Smooth muscle cell (in vitro differentiated cells): ENCODE results near the gene MRPL27. TPM values are rescaled to one million over a fixed set of nuclear protein-coding genes. Genes with fewer than 3 reads are reported as not detected.

Experiments
- DNase-seq: peaks from one replicate; lab custom pipeline; 2025; ENCODE audit not compliant: unreplicated experiment; lab: John Stamatoyannopoulos, UW
- H2AFZ ChIP-seq: fragments of 200-600 bp; sonication (generic); 2 replicates; pipeline ENCODE4 v1.6.0; 2016; ENCODE audit warnings: antibody characterized with exemption, low read depth, mild to moderate bottlenecking
- H3F3A ChIP-seq: fragments of 200-600 bp; sonication (generic); 2 replicates; pipeline ENCODE4 v1.6.0; 2017; ENCODE audit warnings: antibody characterized with exemption, low read depth
- H3K27ac ChIP-seq: fragments of 200-600 bp; sonication (generic); 2 replicates; pipeline ENCODE4 v1.5.1; 2016; ENCODE audit warnings: low read depth, mild to moderate bottlenecking
- H3K27me3 ChIP-seq: fragments of 200-600 bp; sonication (generic); 2 replicates; pipeline ENCODE4 v1.6.1; 2016; ENCODE audit warnings: low read depth, mild to moderate bottlenecking
- H3K36me3 ChIP-seq: fragments of 200-600 bp; sonication (generic); 2 replicates; pipeline ENCODE4 v1.5.1; 2016; ENCODE audit warnings: low read depth
- H3K4me1 ChIP-seq: fragments of 200-600 bp; sonication (generic); 2 replicates; pipeline ENCODE4 v1.5.1; 2016; ENCODE audit warnings: low read depth
- H3K4me2 ChIP-seq: fragments of 200-600 bp; sonication (generic); 2 replicates; pipeline ENCODE4 v1.6.0; 2016; ENCODE audit warnings: mild to moderate bottlenecking
- H3K4me3 ChIP-seq: fragments of 200-600 bp; sonication (generic); 2 replicates; pipeline ENCODE4 v1.5.1; 2016; ENCODE audit warnings: mild to moderate bottlenecking
- H3K79me2 ChIP-seq: fragments of 200-600 bp; sonication (generic); 2 replicates; pipeline ENCODE4 v1.6.0; 2016; ENCODE audit warnings: low read depth, mild to moderate bottlenecking
- H3K9ac ChIP-seq: fragments of 200-600 bp; sonication (generic); 2 replicates; pipeline ENCODE4 v1.6.0; 2016; ENCODE audit warnings: low read depth
- H3K9me3 ChIP-seq: fragments of 200-600 bp; sonication (generic); replicated peaks from 2 replicates; pipeline ENCODE4 v1.5.1; 2016; ENCODE audit warnings: low read depth
- H4K20me1 ChIP-seq: fragments of 200-600 bp; sonication (generic); 2 replicates; pipeline ENCODE4 v1.6.0; 2016; ENCODE audit warnings: low read depth
- WGBS: methylation state at CpG from one replicate; pipeline ENCODE4 v1.1.7; 2016; ENCODE audit warnings: low lambda C conversion rate; 5-methylcytosine and 5-hydroxymethylcytosine counted together
- polyA plus RNA-seq: library from polyadenylated mRNA; unstranded; fragments of >200 nt; fragmentation: Nextera tagmentation; extraction: Ambion mirVana; gene quantifications from 2 replicates; pipeline ENCODE4 v1.2.1, GENCODE V29; 2016
- total RNA-seq: library from RNA; depleted of rRNA; stranded (reverse); fragments of >200 nt; gene quantifications from 2 replicates; pipeline ENCODE4 v1.2.3, GENCODE V29; 2014
- TF ChIP-seq, protein P1 (sequence below): fragments of 200-600 bp; sonication (generic); IDR thresholded peaks from 2 replicates; pipeline ENCODE4 v1.5.1; 2017; ENCODE audit warnings: borderline replicate concordance, mild to moderate bottlenecking, antibody characterized with exemption; ENCODE audit not compliant: insufficient read depth, poor library complexity, severe bottlenecking

Gene MRPL27
- total and polyA plus RNA-seq, 2 experiments from 2014 or later, result 62.8 to 138 TPM

GRCh38 chr17:50355336-50355700 lies 17.7 kb downstream of the MRPL27 start:
- Histone ChIP-seq H3K4me1 (no peaks in the 10 kb centered on the region), H3K79me2 (peaks cover 4% of the 10 kb centered on the region), H3K9me3 (no peaks in the 10 kb centered on the region), H3K36me3 (no peaks in the 10 kb centered on the region), H2AFZ (no peak overlapping the region), H3K27ac (no peak overlapping the region), H4K20me1 (peaks cover 39% of the 10 kb centered on the region), H3K4me3 (no peak overlapping the region), H3F3A (no peaks in the 10 kb centered on the region), H3K9ac (no peak overlapping the region), H3K4me2 (no peak overlapping the region), H3K27me3 (no peaks in the 10 kb centered on the region)
- TF ChIP-seq, protein P1, sequence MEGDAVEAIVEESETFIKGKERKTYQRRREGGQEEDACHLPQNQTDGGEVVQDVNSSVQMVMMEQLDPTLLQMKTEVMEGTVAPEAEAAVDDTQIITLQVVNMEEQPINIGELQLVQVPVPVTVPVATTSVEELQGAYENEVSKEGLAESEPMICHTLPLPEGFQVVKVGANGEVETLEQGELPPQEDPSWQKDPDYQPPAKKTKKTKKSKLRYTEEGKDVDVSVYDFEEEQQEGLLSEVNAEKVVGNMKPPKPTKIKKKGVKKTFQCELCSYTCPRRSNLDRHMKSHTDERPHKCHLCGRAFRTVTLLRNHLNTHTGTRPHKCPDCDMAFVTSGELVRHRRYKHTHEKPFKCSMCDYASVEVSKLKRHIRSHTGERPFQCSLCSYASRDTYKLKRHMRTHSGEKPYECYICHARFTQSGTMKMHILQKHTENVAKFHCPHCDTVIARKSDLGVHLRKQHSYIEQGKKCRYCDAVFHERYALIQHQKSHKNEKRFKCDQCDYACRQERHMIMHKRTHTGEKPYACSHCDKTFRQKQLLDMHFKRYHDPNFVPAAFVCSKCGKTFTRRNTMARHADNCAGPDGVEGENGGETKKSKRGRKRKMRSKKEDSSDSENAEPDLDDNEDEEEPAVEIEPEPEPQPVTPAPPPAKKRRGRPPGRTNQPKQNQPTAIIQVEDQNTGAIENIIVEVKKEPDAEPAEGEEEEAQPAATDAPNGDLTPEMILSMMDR, result no peak
- 89% methylated on average over 4 of the region's 4 CpGs for WGBS
- no peak for DNase-seq

- no peak overlapping the region for H3K4me3 ChIP-seq
- H2AFZ ChIP-seq, result no peak overlapping the region
- H3K9me3 ChIP-seq, result no peaks in the 10 kb centered on the region
- WGBS, result over 99% methylated on average over 13 of the region's 13 CpGs
- no peak overlapping the region for H3K27ac ChIP-seq
- TF ChIP-seq, protein P1, result no peak
- no peaks in the 10 kb centered on the region for H3F3A ChIP-seq
- H3K36me3 ChIP-seq, result no peaks in the 10 kb centered on the region
- DNase-seq, result no peak
- no peaks in the 10 kb centered on the region for H3K4me1 ChIP-seq
- peaks cover 42% of the 10 kb centered on the region for H4K20me1 ChIP-seq
- peaks cover 5% of the 10 kb centered on the region for H3K79me2 ChIP-seq
- no peaks in the 10 kb centered on the region for H3K27me3 ChIP-seq
- no peak overlapping the region for H3K4me2 ChIP-seq
- H3K9ac ChIP-seq, result no peak overlapping the region
Measured at GRCh38 chr17:50354776-50355175, 18.2 kb downstream of the MRPL27 start.

DNA sequence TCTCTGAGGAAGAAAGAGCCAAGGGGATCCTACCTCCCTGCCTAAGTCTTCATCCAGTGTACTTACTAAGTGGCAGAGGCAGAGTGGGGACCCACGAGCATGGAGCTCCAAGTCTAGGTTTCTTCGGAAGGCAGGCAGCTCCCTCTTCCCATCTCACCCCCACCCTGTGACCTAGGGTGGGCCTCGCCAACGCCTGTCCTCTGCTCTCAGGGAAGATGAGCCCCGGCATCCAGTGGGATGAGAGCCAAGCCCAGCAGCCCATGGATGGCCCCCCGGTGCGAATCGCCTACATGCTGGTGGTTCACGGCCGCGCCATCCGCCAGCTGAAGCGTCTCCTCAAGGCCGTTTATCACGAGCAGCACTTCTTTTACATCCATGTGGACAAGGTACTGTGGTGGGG lies 18.8 kb downstream of the MRPL27 start:
- H3F3A ChIP-seq, result no peaks in the 10 kb centered on the region
- no peak overlapping the region for H3K4me2 ChIP-seq
- no peak overlapping the region for H3K27ac ChIP-seq
- H2AFZ ChIP-seq, result no peak overlapping the region
- no peaks in the 10 kb centered on the region for H3K27me3 ChIP-seq
- H3K4me3 ChIP-seq, result no peak overlapping the region
- no peak overlapping the region for H3K9ac ChIP-seq
- DNase-seq, result no peak
- peaks cover 10% of the 10 kb centered on the region for H3K79me2 ChIP-seq
- H4K20me1 ChIP-seq, result peaks cover 47% of the 10 kb centered on the region
- WGBS, result 97% methylated on average over 15 of the region's 15 CpGs
- TF ChIP-seq, protein P1, result no peak
- no peaks in the 10 kb centered on the region for H3K4me1 ChIP-seq
- no peaks in the 10 kb centered on the region for H3K9me3 ChIP-seq
- H3K36me3 ChIP-seq, result no peaks in the 10 kb centered on the region

DNA sequence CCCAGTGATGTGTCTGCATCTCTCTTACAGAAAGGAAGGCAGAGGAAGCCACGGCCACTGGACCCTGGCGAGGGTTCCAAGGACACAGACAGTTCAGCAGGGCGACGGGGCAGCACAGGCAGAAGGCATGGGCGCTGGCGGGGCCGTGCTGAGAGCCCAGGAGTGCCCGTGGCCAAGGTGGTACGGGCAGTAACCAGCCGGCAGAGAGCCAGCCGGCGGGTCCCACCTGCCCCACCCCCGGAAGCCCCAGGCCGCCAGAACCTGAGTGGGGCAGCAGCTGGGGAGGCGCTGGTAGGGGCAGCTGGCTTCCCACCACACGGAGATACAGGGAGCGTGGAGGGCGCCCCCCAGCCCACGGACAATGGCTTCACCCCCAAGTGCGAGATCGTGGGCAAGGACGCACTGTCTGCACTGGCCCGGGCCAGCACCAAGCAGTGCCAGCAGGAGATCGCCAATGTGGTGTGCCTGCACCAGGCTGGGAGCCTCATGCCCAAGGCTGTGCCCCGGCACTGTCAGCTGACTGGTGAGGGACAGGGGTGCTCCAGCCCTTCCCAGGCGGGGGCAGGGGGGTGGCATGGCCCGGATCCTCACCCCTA lies 19.3 kb downstream of the MRPL27 start:
- H2AFZ ChIP-seq, result no peak overlapping the region
- no peak overlapping the region for H3K4me3 ChIP-seq
- no peak for DNase-seq
- H3K27ac ChIP-seq, result no peak overlapping the region
- H3K36me3 ChIP-seq, result no peaks in the 10 kb centered on the region
- no peaks in the 10 kb centered on the region for H3F3A ChIP-seq
- no peaks in the 10 kb centered on the region for H3K9me3 ChIP-seq
- WGBS, result 96% methylated on average over 16 of the region's 27 CpGs
- TF ChIP-seq, protein P1, result no peak
- H3K4me2 ChIP-seq, result no peak overlapping the region
- H3K27me3 ChIP-seq, result no peaks in the 10 kb centered on the region
- H4K20me1 ChIP-seq, result peaks cover 52% of the 10 kb centered on the region
- no peaks in the 10 kb centered on the region for H3K4me1 ChIP-seq
- no peak overlapping the region for H3K9ac ChIP-seq
- H3K79me2 ChIP-seq, result peaks cover 15% of the 10 kb centered on the region
